GM12878 (cell line): Measurements from ENCODE around the gene MED22. TPM values are rescaled to one million over a fixed set of nuclear protein-coding genes. Genes with fewer than 3 reads are reported as not detected.

ENCODE experiments used
- ATF3 ChIP-seq: IDR thresholded peaks from 2 replicates; pipeline ENCODE4 v1.6.1; 2011; ENCODE audit warnings: low read depth, mild to moderate bottlenecking, low read length, moderate library complexity, borderline replicate concordance; ENCODE audit errors: extremely low read depth
- BCL11A ChIP-seq: IDR thresholded peaks from 2 replicates; pipeline ENCODE4 v1.6.1; 2011; ENCODE audit warnings: low read depth, low read length
- CBFB ChIP-seq: IDR thresholded peaks from 2 replicates; pipeline ENCODE4 v1.6.1; 2016; ENCODE audit warnings: antibody characterized with exemption, low read depth
- GABPA ChIP-seq: IDR thresholded peaks from 2 replicates; pipeline ENCODE4 v1.6.1; 2014; ENCODE audit warnings: antibody characterized with exemption, low read depth, mild to moderate bottlenecking, inconsistent platforms
- HCFC1 ChIP-seq: fragments of 150-350 bp; IDR thresholded peaks from 2 replicates; pipeline ENCODE4 v1.6.1; 2014; ENCODE audit warnings: low read length
- HDGF ChIP-seq: fragments of 450-650 bp; IDR thresholded peaks from 2 replicates; pipeline ENCODE4 v1.6.1; 2016; ENCODE audit warnings: antibody characterized with exemption
- IRF3 ChIP-seq: fragments of 450-650 bp; IDR thresholded peaks from 2 replicates; pipeline ENCODE4 v1.6.1; 2014; ENCODE audit warnings: mild to moderate bottlenecking
- KLF5 ChIP-seq: fragments of 450-650 bp; IDR thresholded peaks from 2 replicates; pipeline ENCODE4 v1.6.1; 2014; ENCODE audit warnings: mild to moderate bottlenecking; ENCODE audit not compliant: partially characterized antibody
- MLLT1 ChIP-seq: fragments of 450-650 bp; IDR thresholded peaks from 2 replicates; pipeline ENCODE4 v1.6.1; 2016; ENCODE audit warnings: mild to moderate bottlenecking
- MTA3 ChIP-seq: IDR thresholded peaks from 2 replicates; pipeline ENCODE4 v1.6.1; 2012; ENCODE audit warnings: low read length, inconsistent platforms, borderline replicate concordance
- NFYB ChIP-seq: IDR thresholded peaks from 2 replicates; pipeline ENCODE4 v1.6.1; 2011; ENCODE audit warnings: low read depth, mild to moderate bottlenecking, low read length, improper control_type of control experiment, moderate library complexity; ENCODE audit not compliant: insufficient read depth
- PAX8 ChIP-seq: fragments of 450-650 bp; IDR thresholded peaks from 2 replicates; pipeline ENCODE4 v1.6.1; 2017; ENCODE audit warnings: mild to moderate bottlenecking, moderate library complexity
- POLR2AphosphoS2 ChIP-seq: IDR thresholded peaks from 2 replicates; pipeline ENCODE4 v1.6.1; 2011; ENCODE audit warnings: low read depth, mild to moderate bottlenecking, low read length, improper control_type of control experiment, moderate library complexity
- POLR2AphosphoS5 ChIP-seq: IDR thresholded peaks from 2 replicates; pipeline ENCODE4 v1.6.1; 2011; ENCODE audit warnings: mild to moderate bottlenecking, low read length, inconsistent platforms
- RBBP5 ChIP-seq: fragments of 200-600 bp; sonication (generic); conservative IDR thresholded peaks from 2 replicates; pipeline ENCODE4 v1.6.1; 2016
- RUNX3 ChIP-seq: IDR thresholded peaks from 2 replicates; pipeline ENCODE4 v1.6.1; 2012; ENCODE audit warnings: low read length, inconsistent platforms
- SIX5 ChIP-seq: IDR thresholded peaks from 2 replicates; pipeline ENCODE4 v1.6.1; 2011; ENCODE audit warnings: mild to moderate bottlenecking, low read depth, low read length, moderate library complexity; ENCODE audit not compliant: severe bottlenecking
- SREBF1 ChIP-seq: IDR thresholded peaks from 2 replicates; pipeline ENCODE4 v1.6.1; 2012; ENCODE audit warnings: mild to moderate bottlenecking, low read length
- SUZ12 ChIP-seq: fragments of 200-600 bp; sonication (generic); IDR thresholded peaks from one replicate; pipeline ENCODE4 v1.6.1; 2018; ENCODE audit warnings: antibody characterized with exemption, mild to moderate bottlenecking; ENCODE audit not compliant: unreplicated experiment
- TBL1XR1 ChIP-seq: IDR thresholded peaks from 2 replicates; pipeline ENCODE4 v1.6.1; 2012; ENCODE audit warnings: low read depth, low read length, improper control_type of control experiment
- TCF12 ChIP-seq: IDR thresholded peaks from 2 replicates; pipeline ENCODE4 v1.6.1; 2011; ENCODE audit warnings: low read depth, mild to moderate bottlenecking, low read length
- TCF3 ChIP-seq: IDR thresholded peaks from 2 replicates; pipeline ENCODE4 v1.6.1; 2012; ENCODE audit warnings: low read depth, mild to moderate bottlenecking, low read length, borderline replicate concordance; ENCODE audit not compliant: insufficient read depth
- ZNF384 ChIP-seq: IDR thresholded peaks from 2 replicates; pipeline ENCODE4 v1.6.1; 2012; ENCODE audit warnings: low read depth, mild to moderate bottlenecking, low read length, improper control_type of control experiment, borderline replicate concordance
- ZNF622 ChIP-seq: fragments of 450-650 bp; IDR thresholded peaks from 2 replicates; pipeline ENCODE4 v1.6.1; 2017; ENCODE audit warnings: mild to moderate bottlenecking, inconsistent platforms
- polyA plus RNA-seq, 11 experiments: library from polyadenylated mRNA; depleted of rRNA in 4 of 11; unstranded in 6 of 11; stranded (reverse) in 5 of 11; fragments of >200 nt; fragmentation: Nextera tagmentation in 4 of 11; fragmentation: Illumina TruSeq in 1 of 11; extraction: Ambion mirVana in 4 of 11; extraction: Trizol in 1 of 11; gene quantifications; 1 replicate in 1 of 11; 2 replicates in 10 of 11; pipeline versions ENCODE4 v1.2.1 to v1.2.3, GENCODE V29; 2011 to 2016; ENCODE audit warnings: inconsistent platforms in 2 of 11, missing spikeins in 2 of 11, low read depth in 1 of 11
- total RNA-seq, 4 experiments: library from RNA; depleted of rRNA in 3 of 4; stranded (reverse); fragments of >200 nt in 3 of 4; fragmentation: Illumina TruSeq in 1 of 4; extraction: Trizol in 1 of 4; gene quantifications; 2 replicates each; pipeline versions ENCODE4 v1.2.1 to v1.2.3, GENCODE V29; 2013 to 2021
- TF ChIP-seq, protein P1 (sequence below): fragments of 450-650 bp; IDR thresholded peaks from 2 replicates; pipeline ENCODE4 v1.6.1; 2017; ENCODE audit warnings: borderline replicate concordance
- TF ChIP-seq, protein P2 (sequence below): fragments of 150-350 bp; IDR thresholded peaks from 2 replicates; pipeline ENCODE4 v1.6.1; 2014; ENCODE audit warnings: mild to moderate bottlenecking, low read depth, low read length

MED22 gene
- total and polyA plus RNA-seq, 10 of the 15 experiments (the other 5 are each of a cell fraction or from before 2014, with no cell fraction given): 1.4 to 42.1 (median 24.6) TPM

- TF ChIP-seq, protein P1, sequence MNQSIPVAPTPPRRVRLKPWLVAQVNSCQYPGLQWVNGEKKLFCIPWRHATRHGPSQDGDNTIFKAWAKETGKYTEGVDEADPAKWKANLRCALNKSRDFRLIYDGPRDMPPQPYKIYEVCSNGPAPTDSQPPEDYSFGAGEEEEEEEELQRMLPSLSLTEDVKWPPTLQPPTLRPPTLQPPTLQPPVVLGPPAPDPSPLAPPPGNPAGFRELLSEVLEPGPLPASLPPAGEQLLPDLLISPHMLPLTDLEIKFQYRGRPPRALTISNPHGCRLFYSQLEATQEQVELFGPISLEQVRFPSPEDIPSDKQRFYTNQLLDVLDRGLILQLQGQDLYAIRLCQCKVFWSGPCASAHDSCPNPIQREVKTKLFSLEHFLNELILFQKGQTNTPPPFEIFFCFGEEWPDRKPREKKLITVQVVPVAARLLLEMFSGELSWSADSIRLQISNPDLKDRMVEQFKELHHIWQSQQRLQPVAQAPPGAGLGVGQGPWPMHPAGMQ: no peak
- TF ChIP-seq ZNF622: no peak
- TF ChIP-seq RBBP5: no peak; the same call in 1 of the 2 replicates
- TF ChIP-seq MTA3: no peak; the same call in 1 of the 2 replicates
- 0 out of 2 replicates have a peak, but pooled peaks have one; percentile 22 for TF ChIP-seq TBL1XR1
- no peak for TF ChIP-seq ATF3
- peak; percentile 94 for TF ChIP-seq KLF5
- TF ChIP-seq SUZ12: no peak
- TF ChIP-seq TCF12: peak; percentile 79
- TF ChIP-seq IRF3: no peak
- TF ChIP-seq HDGF: no peak
- TF ChIP-seq POLR2AphosphoS2: peak; percentile 99
- peak; percentile 82 for TF ChIP-seq HCFC1
- TF ChIP-seq, protein P2, sequence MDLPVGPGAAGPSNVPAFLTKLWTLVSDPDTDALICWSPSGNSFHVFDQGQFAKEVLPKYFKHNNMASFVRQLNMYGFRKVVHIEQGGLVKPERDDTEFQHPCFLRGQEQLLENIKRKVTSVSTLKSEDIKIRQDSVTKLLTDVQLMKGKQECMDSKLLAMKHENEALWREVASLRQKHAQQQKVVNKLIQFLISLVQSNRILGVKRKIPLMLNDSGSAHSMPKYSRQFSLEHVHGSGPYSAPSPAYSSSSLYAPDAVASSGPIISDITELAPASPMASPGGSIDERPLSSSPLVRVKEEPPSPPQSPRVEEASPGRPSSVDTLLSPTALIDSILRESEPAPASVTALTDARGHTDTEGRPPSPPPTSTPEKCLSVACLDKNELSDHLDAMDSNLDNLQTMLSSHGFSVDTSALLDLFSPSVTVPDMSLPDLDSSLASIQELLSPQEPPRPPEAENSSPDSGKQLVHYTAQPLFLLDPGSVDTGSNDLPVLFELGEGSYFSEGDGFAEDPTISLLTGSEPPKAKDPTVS: no peak
- TF ChIP-seq TCF3: peak; percentile 72; the same call in 1 of the 2 replicates
- TF ChIP-seq ZNF384: no peak
- peak; percentile 71; the same call in 1 of the 2 replicates for TF ChIP-seq POLR2AphosphoS5
- TF ChIP-seq PAX8: no peak
- TF ChIP-seq SIX5: peak; percentile 58
- peak; percentile 61; the same call in 1 of the 2 replicates for TF ChIP-seq NFYB
- peak; percentile 88 for TF ChIP-seq CBFB
- TF ChIP-seq SREBF1: 0 out of 2 replicates have a peak, but pooled peaks have one; percentile 16
- TF ChIP-seq GABPA: peak; percentile 89
- TF ChIP-seq MLLT1: peak; percentile 100
- TF ChIP-seq BCL11A: no peak
- peak; percentile 92 for TF ChIP-seq RUNX3
Observed at GRCh38 chr9:133335924-133336811, 11.8 kb downstream of the MED22 start, which contains the start of gene SURF6 (continued).
